HK-2 (cell line): ENCODE measurements around the gene CYP2A7.
"Not testable (repeated sequence)": the region's sequence is repeated elsewhere in the genome, so short reads cannot be mapped to it uniquely, and the experiment has no call there.

Experiments
- DNase-seq: peaks from one replicate; pipeline ENCODE4 v3.0.0-alpha.2; 2018; ENCODE audit not compliant: unreplicated experiment

CYP2A7 gene

DNA sequence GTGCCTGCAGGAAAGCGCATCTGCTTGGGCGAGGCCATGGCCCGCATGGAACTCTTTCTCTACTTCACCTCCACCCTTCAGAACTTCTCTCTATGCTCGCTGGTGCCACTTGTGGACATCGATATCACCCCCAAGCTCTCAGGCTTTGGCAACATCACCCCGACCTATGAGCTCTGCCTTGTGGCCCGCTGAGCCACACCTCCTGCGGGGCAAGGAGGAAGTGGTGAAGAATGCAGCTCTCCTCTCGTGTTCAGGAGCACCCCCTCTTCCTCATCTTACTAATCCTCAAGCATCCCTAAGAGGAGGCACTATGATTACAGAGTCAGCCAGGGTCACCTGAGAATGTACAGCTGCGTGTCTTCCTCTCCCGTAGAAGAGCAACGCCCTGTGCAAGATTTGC is 17.9 kb upstream of the CYP2A7 start:
- not testable (repeated sequence) for DNase-seq

DNA sequence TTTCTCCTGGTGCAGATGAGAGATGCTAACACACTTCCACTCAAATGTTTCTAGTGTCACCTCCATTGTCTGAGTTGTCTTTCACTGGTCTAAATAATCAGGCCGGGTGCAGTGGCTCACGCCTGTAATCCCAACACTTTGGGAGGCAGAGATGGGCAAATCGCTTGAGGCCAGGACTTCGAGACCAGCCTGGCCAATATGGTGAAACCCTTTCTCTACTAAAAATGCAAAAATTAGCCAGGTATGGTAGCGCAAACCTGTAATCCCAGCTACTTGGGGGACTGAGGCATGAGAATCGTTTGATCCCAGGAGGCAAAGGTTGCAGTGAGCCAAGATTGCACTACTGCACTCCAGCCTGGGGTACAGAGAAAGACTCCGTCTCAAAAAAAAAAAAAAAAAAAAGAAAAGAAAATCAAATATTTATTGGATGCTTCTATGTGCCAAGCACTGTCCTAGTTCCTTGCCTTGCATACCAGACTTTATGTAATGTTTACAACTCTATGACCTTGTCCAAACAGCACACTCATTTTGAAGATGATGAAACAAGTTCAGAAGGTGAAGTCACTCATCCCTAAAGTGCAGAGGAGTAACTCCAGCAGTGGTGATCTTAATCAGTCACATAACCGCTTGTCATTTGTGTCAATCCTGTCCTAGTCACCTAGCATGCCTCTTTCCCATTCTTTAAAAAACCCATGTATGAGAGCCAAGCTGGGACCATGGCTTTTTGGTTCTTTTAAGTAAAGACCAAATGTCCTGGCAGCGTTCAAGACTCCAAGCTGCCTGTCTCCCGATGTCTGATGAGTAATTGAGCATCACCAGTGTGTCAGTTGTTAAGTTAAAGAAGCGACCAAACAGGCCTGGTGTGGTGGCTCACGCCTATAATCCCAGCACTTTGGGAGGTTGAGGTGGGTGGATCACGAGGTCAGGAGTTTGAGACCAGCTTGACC is 15.1 kb upstream of the CYP2A7 start:
- not testable (repeated sequence) for DNase-seq

DNA sequence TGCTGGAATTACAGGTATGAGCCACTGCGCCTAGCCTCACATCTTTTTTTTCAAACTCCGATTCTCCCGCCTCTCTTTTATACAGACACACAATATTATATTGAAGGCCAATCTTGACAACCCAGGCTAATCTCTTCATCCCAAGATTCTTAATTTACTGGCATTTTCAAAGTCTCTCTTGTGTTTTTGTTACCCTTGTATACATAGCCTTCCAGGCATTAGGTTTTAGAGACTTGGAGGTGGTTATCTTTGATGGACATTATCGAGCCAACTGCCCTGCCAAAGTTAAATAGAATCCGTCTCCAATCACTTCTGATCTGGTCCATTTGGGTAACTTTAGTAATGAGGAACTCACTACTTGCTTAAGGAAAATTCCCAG is 14.4 kb upstream of the CYP2A7 start:
- no peak for DNase-seq

DNA sequence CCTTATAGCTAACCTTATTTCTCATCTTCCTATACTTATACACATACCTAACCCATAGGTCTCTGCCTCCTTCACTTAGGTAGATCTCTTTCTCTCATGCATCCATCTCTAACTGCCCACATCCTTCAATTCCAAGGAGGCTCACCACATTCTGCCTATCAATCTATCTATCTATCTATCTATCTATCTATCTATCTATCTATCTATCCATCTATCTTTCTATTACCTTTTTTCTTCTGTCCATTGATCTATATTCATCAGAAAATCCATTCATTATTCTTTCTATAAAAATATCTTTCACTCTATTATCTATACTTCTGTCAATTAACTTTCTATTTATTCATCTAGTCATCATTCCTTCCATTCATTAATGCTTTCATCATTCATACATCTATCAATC is 11.1 kb upstream of the CYP2A7 start:
- no peak for DNase-seq

DNA sequence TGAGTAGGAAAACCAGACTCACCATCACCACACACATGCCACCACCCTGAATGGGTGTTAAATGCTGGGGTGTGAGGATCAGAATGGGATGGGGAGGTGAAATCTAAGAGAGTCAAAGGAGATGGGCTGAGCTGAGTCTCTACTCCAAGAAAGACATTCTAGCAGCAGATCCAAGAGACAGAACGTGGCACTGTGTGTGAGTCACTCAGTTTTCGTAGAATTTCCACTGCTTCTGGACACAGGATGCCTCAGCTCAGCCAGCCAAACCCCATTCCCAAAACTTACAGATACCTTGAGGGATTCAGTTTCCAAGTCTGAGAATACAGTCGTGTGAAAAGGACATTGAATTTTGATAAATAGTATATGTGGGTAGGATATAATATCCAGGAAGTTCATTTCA is 7.3 kb upstream of the CYP2A7 start:
- no peak for DNase-seq

DNA sequence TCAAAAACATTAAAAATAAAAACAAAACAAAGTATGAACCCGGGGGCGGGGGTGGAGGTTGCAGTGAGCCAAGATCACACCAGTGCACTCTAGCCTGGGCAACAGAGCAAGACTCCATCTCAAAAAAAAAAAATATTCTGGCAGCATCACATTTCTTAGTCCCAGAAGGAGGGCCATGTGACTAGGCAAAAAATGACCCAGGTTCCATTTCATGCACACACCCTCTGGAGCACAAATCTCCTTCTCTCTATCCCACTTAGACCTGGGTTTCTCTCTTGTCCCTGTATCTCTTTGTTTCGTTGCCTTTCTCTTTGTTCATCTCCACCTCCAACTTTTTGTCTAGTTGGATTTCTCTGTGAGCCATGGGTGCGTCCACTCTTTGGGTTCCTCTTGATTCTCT is 6.2 kb upstream of the CYP2A7 start:
- DNase-seq: no peak

DNA sequence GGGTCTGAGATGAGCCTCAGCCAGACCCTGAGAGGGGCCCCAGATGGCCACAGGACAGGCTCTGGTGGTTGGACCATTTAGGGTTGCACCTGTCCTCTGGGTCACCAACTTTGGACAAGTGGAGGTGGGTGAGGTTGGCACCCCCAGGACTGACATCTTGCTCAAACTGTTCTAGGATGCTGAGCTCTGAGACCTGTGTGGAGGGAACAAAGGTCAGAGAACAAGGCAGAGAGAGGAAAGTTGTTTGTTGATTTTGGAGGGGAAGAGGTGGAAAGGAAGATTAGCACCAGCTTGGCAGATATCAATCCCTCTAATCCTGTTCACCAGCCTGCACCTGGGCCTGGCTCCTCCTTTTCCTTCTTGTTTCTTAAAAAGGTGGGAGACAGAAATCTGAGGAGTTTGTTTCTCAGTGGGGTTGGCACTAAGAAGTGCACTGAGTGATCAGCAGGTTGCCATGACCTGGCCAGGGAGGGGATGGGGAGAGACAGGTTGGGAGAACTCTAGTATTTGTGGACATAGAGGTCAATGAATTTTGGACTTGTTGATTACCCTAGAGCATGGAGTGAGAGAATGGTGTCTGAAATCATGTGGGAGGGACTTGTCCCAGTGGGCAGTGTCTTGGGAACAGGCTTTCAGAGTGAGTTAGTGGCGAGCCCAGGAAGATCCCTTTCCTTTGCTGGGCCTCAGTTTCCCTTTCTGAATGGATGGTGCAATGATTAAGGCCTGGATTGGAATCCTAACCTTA is 2.3 kb upstream of the CYP2A7 start:
- DNase-seq: not testable (repeated sequence)

DNA sequence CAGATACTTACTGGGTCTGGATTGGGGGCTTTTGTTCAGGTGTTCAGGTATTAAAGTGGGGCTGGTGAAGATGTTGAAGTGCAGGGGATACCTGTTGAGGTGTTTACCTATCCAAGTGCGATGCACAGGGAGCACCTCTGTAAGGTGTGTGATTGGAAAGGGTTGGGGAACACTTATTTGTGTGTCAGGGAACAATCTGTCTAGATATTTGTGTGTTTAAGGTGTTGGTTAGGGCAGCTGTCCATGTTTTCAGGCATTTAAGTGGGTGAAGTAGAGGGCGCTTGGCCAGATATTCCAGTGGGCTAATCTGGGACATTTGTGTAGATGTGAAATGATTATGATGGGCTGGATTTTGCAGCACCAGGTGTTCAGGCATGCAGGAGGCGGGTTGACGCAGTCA is 2.7 kb downstream of the CYP2A7 start:
- not testable (repeated sequence) for DNase-seq

DNA sequence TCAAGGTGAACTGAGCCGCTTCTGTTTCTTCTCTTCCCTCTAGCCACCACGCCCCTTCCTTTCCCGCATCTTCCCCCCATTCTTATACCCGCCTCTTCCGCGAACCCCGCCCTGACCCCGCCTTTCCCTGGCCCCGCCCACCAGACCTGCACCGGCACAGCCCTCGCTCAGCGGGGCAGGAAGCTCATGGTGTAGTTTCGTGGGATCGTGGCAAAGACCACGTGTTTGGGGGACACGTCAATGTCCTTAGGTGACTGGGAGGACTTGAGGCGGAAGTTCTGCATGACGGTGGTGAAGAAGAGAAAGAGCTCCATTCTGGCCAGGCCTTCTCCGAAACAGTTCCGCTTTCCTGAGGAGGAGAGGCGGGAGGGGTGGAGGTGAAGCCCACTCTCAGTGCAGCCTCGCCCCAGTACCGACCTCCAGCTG is 6.5 kb downstream of the CYP2A7 start:
- DNase-seq: not testable (repeated sequence)

DNA sequence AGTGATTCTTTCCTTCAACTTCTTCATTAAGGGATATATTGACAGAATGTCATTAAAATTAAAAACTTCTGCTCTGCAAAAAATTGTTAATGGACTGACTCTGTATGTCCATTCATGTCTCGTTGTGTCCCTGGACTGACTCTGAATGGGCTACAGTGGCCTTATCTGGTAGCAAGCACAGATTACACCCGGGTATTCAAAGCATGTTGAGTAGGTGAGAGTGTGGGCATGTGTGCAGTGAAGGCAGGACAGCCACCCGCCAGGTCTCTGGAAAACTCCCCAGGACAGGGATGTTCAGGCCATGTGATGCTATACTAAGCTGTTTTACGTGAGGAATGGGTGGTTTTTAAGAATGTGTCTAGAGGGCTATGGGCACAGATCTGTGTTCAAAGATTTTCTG is 7.2 kb downstream of the CYP2A7 start:
- not testable (repeated sequence) for DNase-seq

DNA sequence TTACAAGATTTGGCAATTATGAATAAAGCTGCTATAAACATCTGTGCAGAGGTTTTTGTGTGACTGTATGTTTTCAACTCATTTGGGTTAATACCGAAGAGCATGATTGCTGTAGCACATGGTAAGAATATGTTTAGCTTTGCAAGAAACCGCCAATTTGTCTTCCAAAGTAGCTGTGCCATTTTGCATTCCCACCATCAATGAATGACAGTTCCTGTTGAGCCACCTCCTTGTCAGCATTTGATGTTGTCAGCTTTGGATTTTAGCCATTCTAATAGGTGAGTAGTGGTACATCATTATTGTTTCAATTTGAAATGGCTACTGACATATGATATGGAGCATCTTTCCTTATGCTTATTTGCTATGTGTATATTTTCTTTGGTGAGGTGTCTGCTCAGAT is 8.2 kb downstream of the CYP2A7 start:
- DNase-seq: not testable (repeated sequence)

DNA sequence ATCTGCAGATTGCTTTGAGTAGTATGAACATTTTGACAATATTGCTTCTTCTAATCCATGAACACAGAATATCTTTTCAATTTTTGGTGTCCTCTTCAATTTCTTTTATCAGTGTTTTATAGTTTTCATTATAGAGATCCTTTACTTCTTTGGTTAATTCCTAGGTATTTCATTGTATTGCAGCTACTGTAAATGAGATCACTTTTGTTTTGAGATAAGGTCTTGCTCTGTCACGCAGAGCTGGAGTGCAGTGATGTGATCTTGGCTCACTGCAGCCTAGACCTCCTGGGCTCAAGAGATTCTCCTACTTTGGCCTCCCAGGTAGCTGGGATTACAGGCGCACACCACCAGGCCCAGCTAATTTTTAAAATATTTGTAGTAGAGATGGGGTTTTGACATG is 9.8 kb downstream of the CYP2A7 start:
- no peak for DNase-seq

DNA sequence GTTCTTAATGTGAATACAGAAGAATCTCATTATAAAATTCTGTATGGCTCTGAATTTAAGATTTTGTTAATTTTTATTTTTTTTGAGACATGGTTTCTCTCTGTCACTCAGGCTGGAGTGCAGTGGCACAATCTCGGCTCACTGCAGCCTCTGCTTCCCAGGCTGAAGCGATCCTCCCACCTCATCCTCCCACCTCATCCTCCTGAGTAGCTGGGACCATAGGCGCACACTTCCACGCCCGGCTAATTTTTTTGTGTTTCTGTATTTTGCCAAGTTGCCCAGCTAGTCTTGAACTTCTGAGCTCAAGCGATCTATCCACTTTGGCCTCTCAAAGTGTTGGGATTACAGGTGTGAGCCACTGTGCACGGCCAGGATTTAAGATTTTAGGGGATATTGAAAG is 14.3 kb downstream of the CYP2A7 start:
- DNase-seq: no peak

DNA sequence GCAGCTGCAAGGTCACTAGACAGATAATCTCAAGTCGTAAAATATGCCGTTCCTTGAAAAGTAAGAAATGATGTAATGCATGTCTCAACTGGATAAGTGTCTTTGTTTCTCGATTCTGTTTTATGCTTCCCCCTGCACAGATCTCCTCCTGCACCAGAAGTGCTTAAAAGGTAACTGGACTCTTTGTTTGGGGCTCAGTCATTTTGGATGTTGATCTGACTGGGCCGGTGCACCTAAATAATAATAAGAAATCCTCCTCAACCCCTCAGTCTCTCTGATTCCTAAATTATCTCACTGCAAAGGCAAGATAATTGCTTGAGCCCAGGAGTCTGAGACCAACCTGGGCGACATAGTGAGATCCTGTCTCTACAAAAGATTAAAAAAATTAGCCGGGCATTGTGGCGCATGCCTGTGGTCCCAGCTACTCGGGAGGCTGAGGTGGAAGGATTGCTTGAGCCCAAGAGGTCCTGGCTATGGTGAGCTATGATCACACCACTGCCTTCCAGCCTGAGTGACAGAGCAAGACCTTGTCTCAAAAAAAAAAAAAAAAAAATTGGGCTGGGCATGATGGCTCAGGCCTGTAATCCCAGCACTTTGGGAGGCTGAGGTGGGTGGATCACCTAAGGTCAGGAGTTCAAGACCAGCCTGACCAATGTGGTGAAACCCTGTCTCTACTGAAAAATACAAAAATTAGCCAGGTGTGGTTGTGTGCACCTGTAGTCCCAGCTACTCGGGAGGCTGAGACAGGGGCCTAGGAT is 17.1 kb downstream of the CYP2A7 start:
- not testable (repeated sequence) for DNase-seq

DNA sequence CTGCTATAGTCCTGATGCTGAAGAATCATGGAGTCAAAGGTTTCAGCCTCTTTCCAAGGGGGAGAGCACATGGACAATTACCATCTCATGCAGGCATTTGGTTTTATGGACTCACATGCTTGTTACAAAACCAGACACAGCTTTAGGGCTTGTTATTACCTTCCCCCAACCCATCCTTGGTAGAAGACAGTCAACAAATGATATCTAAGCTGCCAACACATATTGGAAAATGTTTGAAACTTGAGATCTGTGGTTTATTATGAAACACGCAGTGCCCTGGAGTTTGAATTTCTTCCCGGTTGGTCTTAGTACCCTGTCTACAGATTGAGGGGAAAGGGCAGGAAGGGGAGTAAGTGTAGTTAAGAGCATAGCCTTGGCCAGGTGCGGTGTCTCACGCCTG is 19.2 kb downstream of the CYP2A7 start:
- no peak for DNase-seq

DNA sequence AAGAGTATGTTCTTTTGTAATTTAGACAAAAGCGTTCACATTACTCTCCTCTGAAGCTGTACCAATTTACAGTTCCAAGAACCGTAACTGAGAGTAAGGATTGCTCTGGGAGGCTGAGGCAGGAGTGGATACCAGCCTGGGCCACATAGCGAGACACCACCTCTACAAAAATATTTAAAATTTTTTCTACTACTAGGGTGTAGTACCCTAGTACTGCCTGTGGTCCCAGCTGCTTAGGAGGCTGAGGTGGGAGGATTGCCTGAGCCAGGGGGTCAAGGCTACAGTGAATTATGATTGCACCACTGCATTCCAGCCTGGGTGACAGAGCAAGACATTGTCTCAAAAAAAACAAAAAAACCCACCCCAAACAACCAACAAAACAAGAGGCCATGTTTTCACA is 19.7 kb downstream of the CYP2A7 start:
- no peak for DNase-seq

DNA sequence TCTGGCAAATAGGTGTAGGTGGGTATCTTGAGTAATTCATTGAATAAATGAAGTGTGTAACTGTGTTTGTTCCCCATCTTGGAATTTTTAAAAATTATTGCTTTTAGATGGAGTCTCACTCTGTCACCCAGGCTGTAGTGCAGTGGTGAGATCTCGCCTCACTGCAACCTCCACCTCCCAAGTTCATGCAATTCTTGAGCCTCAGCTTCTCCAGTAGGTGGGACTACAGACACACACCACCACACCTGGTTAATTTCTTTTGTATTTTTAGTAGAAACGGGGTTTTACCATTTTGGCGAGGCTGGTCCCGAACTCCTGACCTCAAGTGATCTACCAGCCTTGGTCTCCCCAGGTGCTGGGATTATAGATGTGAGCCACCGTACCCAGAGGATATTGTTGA is 23.9 kb downstream of the CYP2A7 start:
- no peak for DNase-seq

DNA sequence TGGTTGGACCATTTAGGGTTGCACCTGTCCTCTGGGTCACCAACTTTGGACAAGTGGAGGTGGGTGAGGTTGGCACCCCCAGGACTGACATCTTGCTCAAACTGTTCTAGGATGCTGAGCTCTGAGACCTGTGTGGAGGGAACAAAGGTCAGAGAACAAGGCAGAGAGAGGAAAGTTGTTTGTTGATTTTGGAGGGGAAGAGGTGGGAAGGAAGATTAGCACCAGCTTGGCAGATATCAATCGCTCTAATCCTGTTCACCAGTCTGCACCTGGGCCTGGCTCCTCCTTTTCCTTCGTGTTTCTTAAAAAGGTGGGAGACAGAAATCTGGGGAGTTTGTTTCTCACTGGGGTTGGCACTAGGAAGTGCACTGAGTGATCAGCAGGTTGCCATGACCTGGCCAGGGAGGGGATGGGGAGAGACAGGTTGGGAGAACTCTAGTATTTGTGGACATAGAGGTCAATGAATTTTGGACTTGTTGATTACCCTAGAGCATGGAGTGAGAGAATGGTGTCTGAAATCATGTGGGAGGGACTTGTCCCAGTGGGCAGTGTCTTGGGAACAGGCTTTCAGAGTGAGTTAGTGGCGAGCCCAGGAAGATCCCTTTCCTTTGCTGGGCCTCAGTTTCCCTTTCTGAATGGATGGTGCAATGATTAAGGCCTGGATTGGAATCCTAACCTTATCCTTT is 29.4 kb downstream of the CYP2A7 start:
- not testable (repeated sequence) for DNase-seq

DNA sequence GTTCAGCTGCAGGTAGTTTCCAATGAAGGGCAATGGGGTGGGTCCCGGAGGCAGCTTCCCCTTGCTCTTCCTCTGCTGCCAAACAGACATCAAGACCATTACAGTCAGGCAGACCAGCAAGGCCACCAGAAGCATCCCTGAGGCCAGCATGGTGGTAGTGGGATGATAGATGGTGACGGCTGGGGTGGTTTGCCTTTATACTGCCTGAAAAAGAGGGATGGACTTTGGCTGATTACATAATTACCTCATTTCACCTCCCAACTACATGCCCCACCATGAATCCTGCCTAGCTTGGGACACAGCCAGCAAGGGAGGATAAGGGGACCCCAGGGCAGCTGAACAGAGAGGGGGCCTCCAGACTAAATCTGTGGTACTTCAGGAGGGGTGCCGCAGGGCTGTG is 31.8 kb downstream of the CYP2A7 start, which contains the start of gene CYP2A6:
Gene CYP2A6 (minus strand): TSS at position 171 of the 400 bp plus-strand sequence. CDS start 21 bp downstream, at position 150.
- not testable (repeated sequence) for DNase-seq

DNA sequence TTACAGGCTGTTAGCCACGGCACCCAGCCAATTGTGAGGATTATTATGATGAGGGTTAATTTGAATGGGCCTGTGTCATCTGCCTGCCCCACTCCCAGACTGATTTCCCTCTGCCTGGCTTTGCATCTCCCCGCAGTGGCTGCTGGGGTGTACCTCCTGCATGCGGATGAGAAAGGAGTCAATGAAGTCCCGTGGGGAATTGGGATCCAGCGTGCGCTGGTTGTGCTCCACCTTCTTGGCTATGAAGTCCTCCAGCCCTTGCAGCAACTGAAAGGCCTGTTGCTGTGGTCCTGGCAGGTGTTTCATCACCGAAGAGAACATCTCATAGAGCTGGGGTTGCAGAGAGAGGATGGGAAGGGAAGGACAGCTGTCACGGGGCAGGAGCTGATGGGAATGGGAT is 35.3 kb downstream of the CYP2A7 start:
- not testable (repeated sequence) for DNase-seq

DNA sequence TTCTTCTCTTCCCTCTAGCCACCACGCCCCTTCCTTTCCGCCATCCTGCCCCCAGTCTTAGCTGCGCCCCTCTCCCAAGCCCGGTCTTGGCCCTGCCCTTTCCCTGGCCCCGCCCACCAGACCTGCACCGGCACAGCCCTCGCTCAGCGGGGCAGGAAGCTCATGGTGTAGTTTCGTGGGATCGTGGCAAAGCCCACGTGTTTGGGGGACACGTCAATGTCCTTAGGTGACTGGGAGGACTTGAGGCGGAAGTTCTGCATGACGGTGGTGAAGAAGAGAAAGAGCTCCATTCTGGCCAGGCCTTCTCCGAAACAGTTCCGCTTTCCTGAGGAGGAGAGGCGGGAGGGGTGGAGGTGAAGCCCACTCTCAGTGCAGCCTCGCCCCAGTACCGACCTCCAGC is 38.4 kb downstream of the CYP2A7 start:
- DNase-seq: not testable (repeated sequence)
